ENCODE measurements around the gene DCUN1D3.
A peak's percentile ranks its signal among the peaks of the same experiment; 100 is the strongest.
"Not testable (repeated sequence)": the region's sequence is repeated elsewhere in the genome, so short reads cannot be mapped to it uniquely, and the experiment has no call there.

DCUN1D3 gene

DNA sequence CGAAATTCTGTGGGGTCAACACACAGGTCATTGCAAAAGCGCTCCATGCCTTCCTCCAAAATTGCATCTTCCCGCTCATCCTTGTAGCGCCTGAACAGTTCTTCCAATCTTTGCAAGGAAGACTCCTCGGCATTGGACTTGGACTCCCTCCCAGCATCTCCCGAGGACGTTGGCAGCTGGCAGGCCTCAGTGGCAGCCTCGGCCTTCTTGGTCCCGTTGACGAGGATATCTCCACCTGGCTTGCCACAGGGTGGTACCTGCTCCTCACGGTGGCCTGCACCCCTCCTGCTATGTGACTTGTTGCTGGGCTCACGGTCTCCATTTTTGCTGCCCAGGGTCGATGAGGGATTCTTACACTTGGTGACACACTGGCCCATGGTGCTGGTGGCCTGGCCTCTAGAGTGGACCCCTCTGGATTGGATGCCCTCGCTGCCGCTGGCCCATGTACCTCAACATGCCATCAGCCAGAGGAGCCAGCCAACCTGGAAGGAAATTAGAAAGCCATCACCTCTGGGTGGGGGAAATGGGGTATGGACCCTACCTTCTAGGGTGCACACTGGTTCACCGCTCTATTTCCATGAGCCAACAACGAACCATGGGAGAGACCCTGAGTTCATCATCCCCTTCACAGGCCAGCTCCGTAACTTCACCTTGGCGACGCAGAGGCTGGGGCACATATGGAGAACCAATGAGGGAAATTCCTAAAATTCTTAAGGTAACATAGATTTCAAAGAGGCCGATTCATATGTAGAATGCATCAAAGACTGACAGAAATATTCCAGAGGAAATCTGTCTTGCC, 37.8 kb downstream of the DCUN1D3 start:
- no peak for DNase-seq (ENCODE audit: low read depth)

DNA sequence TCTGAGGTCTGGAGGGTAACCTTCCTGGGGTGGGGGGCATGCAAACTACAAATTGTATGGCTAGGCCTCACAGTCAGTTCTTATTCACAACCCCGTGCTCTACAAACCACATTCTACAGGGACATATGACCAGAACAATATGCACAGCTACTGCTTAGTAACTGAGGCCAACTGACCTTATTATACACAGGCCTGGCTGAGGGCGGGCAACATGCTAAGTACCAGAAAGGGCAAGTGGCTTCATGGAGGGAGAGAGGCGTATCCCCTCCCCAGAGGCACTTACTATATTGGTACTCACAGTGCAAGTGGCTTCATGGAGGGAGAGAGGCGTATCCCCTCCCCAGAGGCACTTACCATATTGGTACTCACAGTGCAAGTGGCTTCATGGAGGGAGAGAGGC, 39.2 kb downstream of the DCUN1D3 start:
- DNase-seq (ENCODE audit: low read depth), result not testable (repeated sequence)

- DNase-seq (ENCODE audit: low read depth), result no peak
Measured at GRCh38 chr16:20860361-20860760, 39.8 kb downstream of the DCUN1D3 start.

DNA sequence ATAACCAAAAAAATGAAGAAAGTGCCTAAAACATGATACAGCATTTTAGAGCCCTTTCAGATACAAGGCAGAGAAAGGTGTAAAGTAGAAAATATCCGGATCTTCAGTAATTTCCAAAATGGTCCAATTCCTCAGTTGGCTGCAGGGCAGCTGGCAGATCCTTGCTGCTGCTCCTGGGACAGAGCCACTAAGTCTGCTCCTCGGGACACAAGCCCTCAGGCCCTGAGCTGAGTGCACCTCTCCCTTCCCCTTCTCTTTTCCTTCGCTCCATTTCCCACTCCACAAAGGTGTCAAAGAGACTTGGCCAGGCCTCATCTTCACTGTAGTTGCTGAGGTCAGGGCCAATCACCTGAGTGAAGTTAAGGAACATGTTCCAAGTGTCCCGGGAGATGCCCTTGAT, 40.5 kb downstream of the DCUN1D3 start:
- DNase-seq (ENCODE audit: low read depth), result no peak

DNA sequence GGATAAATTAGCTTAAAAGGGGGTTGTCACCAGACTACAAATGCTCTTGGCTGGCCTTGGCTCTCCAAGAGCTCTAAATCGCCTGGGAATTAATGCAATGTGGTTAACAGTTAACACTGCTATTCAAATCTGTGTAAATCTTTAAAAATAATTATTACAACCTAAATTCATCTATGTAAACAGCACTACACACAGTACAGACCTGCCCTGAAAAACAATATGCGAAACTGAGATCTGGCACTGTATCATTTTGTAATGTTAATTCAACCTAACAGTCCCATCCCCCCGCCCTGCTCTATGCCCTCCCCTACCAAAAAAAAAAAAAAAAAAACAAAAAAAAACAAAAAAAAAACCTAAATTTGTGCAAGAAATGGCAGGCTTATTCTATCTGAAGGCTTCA, 40.9 kb downstream of the DCUN1D3 start:
- no peak for DNase-seq (ENCODE audit: low read depth)

DNA sequence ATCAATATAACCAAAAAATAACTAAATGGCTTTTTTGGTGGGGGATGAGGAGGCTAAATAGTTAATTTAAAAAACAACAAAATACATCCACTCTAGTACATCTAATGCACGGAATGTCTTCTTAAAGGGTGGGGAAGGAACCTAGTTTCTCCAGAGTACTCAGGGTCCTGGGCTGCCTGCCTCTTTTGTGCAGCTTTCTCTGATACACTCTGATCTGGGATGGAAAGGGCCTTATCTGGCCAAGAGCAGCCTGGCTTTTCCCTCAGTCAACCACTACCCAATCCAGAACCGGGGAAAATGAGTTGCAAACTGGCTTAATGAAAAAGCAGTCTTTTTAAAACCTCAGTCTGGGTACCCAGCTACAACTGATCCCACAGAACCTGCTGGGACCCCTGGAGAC, 42.9 kb downstream of the DCUN1D3 start:
- DNase-seq (ENCODE audit: low read depth), result no peak

DNA sequence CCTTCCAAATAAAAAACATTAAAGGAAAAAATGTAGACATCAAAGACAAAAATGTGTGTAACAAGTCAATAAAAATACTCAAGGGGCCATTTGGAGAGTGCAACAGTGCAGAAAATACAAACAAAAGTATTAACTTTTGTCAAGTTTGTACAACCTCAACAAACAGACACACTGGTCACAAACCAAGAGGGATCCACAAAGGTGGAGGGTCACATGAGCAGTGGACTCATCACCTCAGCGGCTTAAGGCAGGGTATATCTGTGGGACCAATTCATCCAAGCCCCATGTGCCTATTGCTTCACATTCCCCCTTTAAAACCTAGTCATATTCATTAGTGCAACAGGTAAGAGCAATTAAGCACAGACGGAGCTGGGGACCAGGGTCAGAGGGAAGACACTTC, 45.2 kb downstream of the DCUN1D3 start:
- DNase-seq (ENCODE audit: low read depth), result no peak

DNA sequence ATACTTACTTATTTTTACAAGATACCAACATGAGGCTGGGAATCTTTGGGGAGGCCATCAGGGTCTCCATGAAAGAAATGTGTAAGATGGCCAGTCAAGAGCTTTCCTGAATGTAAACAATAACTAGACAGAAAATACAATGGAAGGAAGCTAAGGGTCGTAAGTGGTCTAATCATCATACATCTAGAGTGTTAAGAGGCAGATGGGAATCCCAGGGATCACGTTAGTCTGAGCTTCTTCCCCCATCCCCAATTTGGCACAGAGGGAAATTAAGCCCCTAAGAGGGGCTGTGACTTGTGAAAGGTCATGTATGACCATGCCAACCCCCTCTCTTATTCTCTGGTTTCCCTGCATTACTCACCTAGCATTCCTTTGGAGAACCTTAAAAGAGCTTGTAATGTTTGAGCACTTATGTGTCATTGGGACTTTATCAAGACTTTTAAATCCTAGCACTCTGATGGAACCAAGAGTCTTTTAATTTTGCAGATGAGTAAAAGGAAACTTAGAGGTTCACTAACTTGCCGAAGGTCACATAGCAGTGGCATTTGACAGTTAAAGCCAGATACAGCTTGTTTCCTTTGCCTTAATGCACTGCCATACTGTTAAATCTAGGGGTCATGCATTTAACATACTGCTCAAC, 46.1 kb downstream of the DCUN1D3 start:
- DNase-seq (ENCODE audit: low read depth), result no peak

- DNase-seq (ENCODE audit: low read depth), result no peak
Measured at GRCh38 chr16:20853143-20853542, 47.0 kb downstream of the DCUN1D3 start.

GRCh38 chr16:20851601-20852000, 48.6 kb downstream of the DCUN1D3 start:
- DNase-seq (ENCODE audit: low read depth), result no peak

- no peak for DNase-seq (ENCODE audit: low read depth)
Measured at GRCh38 chr16:20850981-20851380, 49.2 kb downstream of the DCUN1D3 start.

GRCh38 chr16:20849589-20850390, 50.4 kb downstream of the DCUN1D3 start:
- DNase-seq (ENCODE audit: low read depth), result peak; percentile 42

GRCh38 chr16:20847550-20847949, 52.6 kb downstream of the DCUN1D3 start:
- no peak for DNase-seq (ENCODE audit: low read depth)

DNA sequence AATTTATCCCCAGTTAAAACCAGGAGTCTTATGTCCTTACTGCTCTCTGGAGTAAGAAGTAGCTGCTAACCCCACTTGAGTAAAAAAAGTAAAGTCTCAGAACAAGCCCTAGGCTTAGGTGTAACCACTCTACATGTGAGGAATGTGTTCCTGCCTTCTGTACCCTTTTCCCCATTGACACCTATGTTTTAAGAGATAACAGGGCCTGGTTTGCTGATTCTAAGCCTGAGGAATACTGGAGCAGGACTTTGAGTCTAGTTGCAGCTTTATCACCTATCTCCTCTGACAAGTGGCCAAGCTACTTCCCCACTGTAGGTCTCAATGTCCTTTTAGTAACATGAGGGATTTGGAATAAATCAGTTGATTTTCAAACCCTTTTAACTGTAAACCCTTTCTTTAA, 53.6 kb downstream of the DCUN1D3 start:
- no peak for DNase-seq (ENCODE audit: low read depth)

DNA sequence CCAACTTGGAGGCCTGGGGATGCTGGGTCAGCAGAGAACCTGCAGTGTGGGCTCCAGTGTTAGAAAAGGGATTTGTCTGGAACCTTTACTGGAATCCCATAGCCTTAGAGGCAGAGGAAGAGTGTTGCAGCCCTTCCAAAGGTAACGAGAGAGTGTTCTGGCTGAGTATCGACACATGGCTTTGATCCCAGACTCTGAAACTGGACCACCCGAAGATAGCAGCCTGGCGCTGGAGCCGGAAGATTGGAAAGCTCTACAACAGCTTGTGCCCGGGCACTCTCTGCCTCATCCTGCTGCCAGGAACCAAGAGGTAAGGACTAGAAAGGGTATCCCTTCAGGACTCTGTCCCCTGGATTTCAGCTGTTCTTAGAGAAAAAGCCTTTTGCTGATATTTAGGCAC, 54.1 kb downstream of the DCUN1D3 start:
- no peak for DNase-seq (ENCODE audit: low read depth)

DNA sequence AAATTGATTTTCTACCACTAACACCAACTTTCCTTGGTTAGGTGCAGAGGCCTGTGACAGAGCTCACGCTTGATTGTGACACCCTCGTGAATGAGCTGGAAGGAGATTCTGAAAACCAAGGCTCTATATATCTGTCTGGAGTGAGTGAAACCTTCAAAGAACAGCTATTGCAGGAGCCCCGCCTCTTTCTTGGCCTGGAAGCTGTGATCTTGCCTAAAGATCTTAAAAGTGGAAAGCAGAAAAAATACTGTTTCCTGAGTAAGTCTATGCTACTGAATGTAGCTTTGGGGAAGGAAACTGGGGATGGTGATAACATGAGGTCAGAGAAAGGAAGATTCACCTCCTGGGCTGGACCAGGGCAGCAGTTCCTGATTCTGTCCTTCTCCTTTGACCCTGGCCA, 55.6 kb downstream of the DCUN1D3 start:
- no peak for DNase-seq (ENCODE audit: low read depth)

DNA sequence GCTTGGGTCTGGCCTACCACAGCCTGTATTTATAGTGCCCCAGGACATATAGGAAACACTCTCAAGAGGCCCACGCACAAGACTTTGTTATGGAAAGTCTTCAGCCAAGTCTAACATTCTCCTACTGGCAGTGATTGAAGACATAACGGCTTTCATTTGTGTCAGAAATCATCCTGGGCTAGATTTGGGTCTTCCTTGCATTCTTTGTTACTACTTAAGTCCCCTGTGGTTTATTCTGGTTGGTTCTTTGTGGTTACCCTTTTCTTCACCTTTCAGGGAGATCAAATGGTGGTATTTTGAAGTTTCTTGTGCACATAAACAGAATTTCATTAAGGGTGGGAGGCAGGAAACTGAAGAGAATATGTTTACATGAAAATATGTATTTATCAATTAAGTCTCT, 56.1 kb downstream of the DCUN1D3 start:
- DNase-seq (ENCODE audit: low read depth), result no peak

GRCh38 chr16:20839504-20839903, 60.7 kb downstream of the DCUN1D3 start:
- DNase-seq (ENCODE audit: low read depth), result no peak

GRCh38 chr16:20838240-20838639, 61.9 kb downstream of the DCUN1D3 start:
- no peak for DNase-seq (ENCODE audit: low read depth)

DNA sequence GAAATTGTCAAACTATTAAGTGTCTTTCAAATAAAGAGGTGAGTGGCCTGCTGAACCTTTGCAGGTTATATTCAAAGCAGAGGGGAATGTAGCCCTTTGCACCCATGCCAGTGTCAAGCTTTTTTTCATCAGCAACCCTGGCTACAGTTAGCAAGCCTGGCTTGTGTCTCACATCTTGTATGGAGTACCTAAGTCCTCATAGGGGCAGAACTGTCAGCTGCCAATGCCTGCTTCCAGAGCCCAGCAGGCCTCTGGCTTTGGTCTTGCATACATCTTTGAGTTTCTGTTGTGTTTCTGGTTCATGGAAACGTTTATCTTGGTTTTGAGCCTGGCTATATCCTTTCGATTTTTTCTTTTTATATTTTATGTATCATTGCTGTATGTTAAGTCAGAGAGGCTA, 67.1 kb downstream of the DCUN1D3 start:
- no peak for DNase-seq (ENCODE audit: low read depth)

GRCh38 chr16:20830372-20830771, 69.8 kb downstream of the DCUN1D3 start:
- no peak for DNase-seq (ENCODE audit: low read depth)

- no peak for DNase-seq (ENCODE audit: low read depth)
Measured at GRCh38 chr16:20829536-20829935, 70.6 kb downstream of the DCUN1D3 start.

- no peak for DNase-seq (ENCODE audit: low read depth)
Measured at GRCh38 chr16:20826039-20826566, 74.1 kb downstream of the DCUN1D3 start.

Measured in activated T-cell treated with anti-CD3 and anti-CD28 coated beads for 24 hours (primary cell).